ENCODE data around the gene LHFPL4.

Gene LHFPL4

DNA sequence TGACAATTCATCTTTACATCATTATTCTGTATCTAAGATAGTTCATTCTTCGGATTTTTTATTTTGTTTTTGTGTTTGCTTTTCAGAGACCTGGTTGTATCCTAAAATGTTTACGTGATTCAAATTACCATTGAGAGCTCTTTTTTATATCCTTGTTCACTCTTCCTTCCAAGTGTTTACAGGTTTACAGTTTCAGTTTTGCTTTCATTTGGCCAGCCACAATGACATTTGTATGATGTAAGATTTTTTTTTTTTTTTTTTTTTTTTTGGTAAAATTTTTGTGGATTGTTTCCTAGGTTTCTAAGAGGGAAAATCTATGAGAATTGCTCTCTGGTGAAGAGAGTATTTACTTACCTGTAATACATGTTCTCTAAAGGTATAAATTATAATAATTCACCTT is 101.2 kb downstream of the LHFPL4 start:
- Histone ChIP-seq H3K27ac (ENCODE audit: low read depth, low read length) (no peak overlapping the region), H3K36me3 (ENCODE audit: control insufficient read depth in 5 of 5, insufficient read depth in 5 of 5, low read length in 5 of 5) (peaks cover 60 to 78% (median 62%) of the 10 kb centered on the region in 5 donors)

DNA sequence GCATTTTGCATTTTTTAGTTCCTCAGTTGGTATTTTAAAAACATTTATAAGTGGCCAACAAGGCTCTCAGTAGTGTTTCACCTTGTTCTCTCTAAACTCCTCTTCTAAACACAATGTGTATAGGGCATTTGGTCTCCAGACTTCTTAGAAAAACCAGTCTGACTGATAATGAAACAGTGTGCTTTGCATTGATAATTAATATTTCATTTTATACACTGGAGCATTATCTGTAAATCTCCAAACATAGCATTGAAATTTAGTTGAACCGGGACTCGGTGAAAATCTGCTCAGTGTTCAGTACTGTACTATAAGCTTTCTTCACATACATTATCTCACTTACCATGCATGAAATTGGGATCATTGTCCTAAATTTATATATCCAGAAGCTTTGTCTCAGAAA is 102.6 kb downstream of the LHFPL4 start:
- H3K9ac ChIP-seq (ENCODE audit: low read length in 5 of 5) = no peak overlapping the region
- no peak overlapping the region for H3K27ac ChIP-seq (ENCODE audit: low read depth, low read length)
- H3K4me3 ChIP-seq (ENCODE audit: low read depth in 1 of 5, low read length in 5 of 5) = no peak overlapping the region
- H3K36me3 ChIP-seq (ENCODE audit: control insufficient read depth in 5 of 5, insufficient read depth in 5 of 5, low read length in 5 of 5) = peaks cover 68 to 86% (median 72%) of the 10 kb centered on the region in 5 donors
- H3K9me3 ChIP-seq (ENCODE audit: control insufficient read depth in 5 of 5, low read length in 5 of 5) = no peaks in the 10 kb centered on the region
- peaks cover 0 to 2% (median 0%) of the 10 kb centered on the region in 5 donors for H3K4me1 ChIP-seq (ENCODE audit: control insufficient read depth in 5 of 5, insufficient read depth in 5 of 5, low read length in 5 of 5)
- H3K27me3 ChIP-seq (ENCODE audit: control insufficient read depth in 5 of 5, insufficient read depth in 4 of 5, low read length in 5 of 5) = no peaks in the 10 kb centered on the region

More for the DNA sequence above, 101.2 kb downstream of the LHFPL4 start:
- Histone ChIP-seq H3K4me3 (ENCODE audit: low read depth in 1 of 5, low read length in 5 of 5) (no peak overlapping the region), H3K4me1 (ENCODE audit: control insufficient read depth in 5 of 5, insufficient read depth in 5 of 5, low read length in 5 of 5) (peaks cover 0 to 2% (median 0%) of the 10 kb centered on the region in 5 donors), H3K9ac (ENCODE audit: low read length in 5 of 5) (no peak overlapping the region), H3K9me3 (ENCODE audit: control insufficient read depth in 5 of 5, low read length in 5 of 5) (no peaks in the 10 kb centered on the region), H3K27me3 (ENCODE audit: control insufficient read depth in 5 of 5, insufficient read depth in 4 of 5, low read length in 5 of 5) (no peaks in the 10 kb centered on the region)

DNA sequence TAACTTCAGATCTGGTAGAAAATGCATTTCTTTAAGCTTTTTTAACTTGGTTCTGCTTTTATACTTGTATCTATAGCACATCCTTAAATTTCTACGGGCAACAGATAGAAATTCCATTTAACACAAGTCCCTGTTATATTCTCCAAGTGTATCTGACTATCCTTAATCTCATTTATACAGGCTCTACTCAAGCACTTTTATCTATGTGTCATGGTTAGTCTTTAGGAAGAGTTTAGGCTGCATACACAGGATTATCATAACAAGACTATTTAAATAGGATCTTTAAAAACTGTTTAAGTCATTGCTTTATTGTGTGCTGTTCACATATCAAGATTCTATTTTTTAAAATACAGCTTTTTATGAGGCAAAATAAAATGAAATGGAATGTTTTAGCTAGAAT is 103.5 kb downstream of the LHFPL4 start:
- H3K36me3 ChIP-seq (ENCODE audit: control insufficient read depth in 5 of 5, insufficient read depth in 5 of 5, low read length in 5 of 5) = peaks cover 67 to 86% (median 72%) of the 10 kb centered on the region in 5 donors
- peaks cover 0 to 2% (median 0%) of the 10 kb centered on the region in 5 donors for H3K4me1 ChIP-seq (ENCODE audit: control insufficient read depth in 5 of 5, insufficient read depth in 5 of 5, low read length in 5 of 5)
- H3K27me3 ChIP-seq (ENCODE audit: control insufficient read depth in 5 of 5, insufficient read depth in 4 of 5, low read length in 5 of 5) = no peaks in the 10 kb centered on the region
- H3K4me3 ChIP-seq (ENCODE audit: low read depth in 1 of 5, low read length in 5 of 5) = no peak overlapping the region
- no peaks in the 10 kb centered on the region for H3K9me3 ChIP-seq (ENCODE audit: control insufficient read depth in 5 of 5, low read length in 5 of 5)
- H3K9ac ChIP-seq (ENCODE audit: low read length in 5 of 5) = no peak overlapping the region
- H3K27ac ChIP-seq (ENCODE audit: low read depth, low read length) = no peak overlapping the region

DNA sequence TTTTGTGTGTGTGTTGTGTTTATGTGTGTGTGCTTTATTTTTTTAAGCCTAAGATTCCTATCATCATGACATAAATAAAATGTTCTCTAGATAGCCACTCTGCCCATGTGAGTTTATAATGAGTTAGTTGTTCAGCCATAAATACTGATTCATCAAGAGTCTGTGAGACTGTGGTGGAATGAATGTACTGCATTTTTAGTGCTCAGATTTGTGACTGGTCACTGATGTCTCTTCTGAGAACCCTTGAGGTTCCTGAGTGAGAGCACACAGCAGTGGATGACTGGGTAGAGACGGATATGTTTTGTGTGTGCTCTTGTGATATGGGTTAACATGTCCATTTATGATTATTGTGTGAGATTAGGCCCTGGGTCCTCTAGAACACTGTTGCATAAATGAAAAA is 105.0 kb downstream of the LHFPL4 start:
- no peaks in the 10 kb centered on the region for H3K9me3 ChIP-seq (ENCODE audit: control insufficient read depth in 5 of 5, low read length in 5 of 5)
- peaks cover 0 to 2% (median 0%) of the 10 kb centered on the region in 5 donors for H3K4me1 ChIP-seq (ENCODE audit: control insufficient read depth in 5 of 5, insufficient read depth in 5 of 5, low read length in 5 of 5)
- H3K4me3 ChIP-seq (ENCODE audit: low read depth in 1 of 5, low read length in 5 of 5) = no peak overlapping the region
- no peaks in the 10 kb centered on the region for H3K27me3 ChIP-seq (ENCODE audit: control insufficient read depth in 5 of 5, insufficient read depth in 4 of 5, low read length in 5 of 5)
- no peak overlapping the region for H3K27ac ChIP-seq (ENCODE audit: low read depth, low read length)
- peaks cover 68 to 88% (median 79%) of the 10 kb centered on the region in 5 donors for H3K36me3 ChIP-seq (ENCODE audit: control insufficient read depth in 5 of 5, insufficient read depth in 5 of 5, low read length in 5 of 5)
- H3K9ac ChIP-seq (ENCODE audit: low read length in 5 of 5) = no peak overlapping the region
